H1 (cell line): ENCODE measurements around the gene EIF4E3. TPM values are rescaled to one million over a fixed set of nuclear protein-coding genes. Genes with fewer than 3 reads are reported as not detected.

Source experiments
- CTCF ChIA-PET: fragments of 300-600 bp; sonication (Branson Sonifier 250); formaldehyde crosslinking; loops from one replicate; lab custom pipeline; 2021; ENCODE audit not compliant: partially characterized antibody; lab: Charles Lee
- POLR2A ChIA-PET: fragments of 300-600 bp; sonication (Branson Sonifier 250); formaldehyde crosslinking; loops from one replicate; lab custom pipeline; 2021; ENCODE audit warnings: inconsistent platforms; ENCODE audit not compliant: partially characterized antibody; lab: Charles Lee
- DNase-seq, 2 experiments: peaks; one replicate each; pipeline versions ENCODE4 v3.0.0 to v3.0.0-alpha.2; 2010 to 2022; ENCODE audit warnings: low spot score in 2 of 2, low read depth in 1 of 2, mixed read lengths in 1 of 2
- FAIRE-seq: peaks from 2 replicates; lab custom pipeline; 2011; peaks lifted over from hg19 to GRCh38; lab: Jason Lieb, UNC
- H2AFZ ChIP-seq: 2 replicates; pipeline ENCODE4 v1.8.1; 2012; ENCODE audit warnings: low read length, inconsistent platforms
- H2AK5ac ChIP-seq: 2 replicates; pipeline ENCODE4 v1.6.1; 2013; ENCODE audit warnings: low read depth, low read length
- H2BK120ac ChIP-seq: replicated peaks from 2 replicates; pipeline ENCODE3; 2013; ENCODE audit warnings: low read depth, low read length, inconsistent platforms
- H2BK12ac ChIP-seq: 2 replicates; pipeline ENCODE4 v1.6.1; 2013; ENCODE audit warnings: low read depth, low read length
- H2BK15ac ChIP-seq: 2 replicates; pipeline ENCODE4 v1.6.1; 2013; ENCODE audit warnings: low read length
- H2BK20ac ChIP-seq: 2 replicates; pipeline ENCODE4 v1.6.1; 2013; ENCODE audit warnings: low read length
- H2BK5ac ChIP-seq: 2 replicates; pipeline ENCODE4 v1.6.1; 2013; ENCODE audit warnings: low read depth, low read length
- H3K14ac ChIP-seq: 2 replicates; pipeline ENCODE4 v1.6.1; 2013; ENCODE audit warnings: inconsistent platforms; ENCODE audit not compliant: insufficient read length
- H3K18ac ChIP-seq: 2 replicates; pipeline ENCODE4 v1.6.1; 2013; ENCODE audit warnings: low read length; ENCODE audit errors: extremely low read depth
- H3K23ac ChIP-seq: 2 replicates; pipeline ENCODE4 v1.6.1; 2013; ENCODE audit warnings: inconsistent platforms; ENCODE audit not compliant: insufficient read length
- H3K23me2 ChIP-seq: 2 replicates; pipeline ENCODE4 v1.6.1; 2013; ENCODE audit warnings: low read depth, low read length
- H3K27ac ChIP-seq: 2 replicates; pipeline ENCODE4 v1.6.1; 2011; ENCODE audit warnings: low read depth, low read length, inconsistent platforms
- H3K27me3 ChIP-seq, 4 experiments: replicated peaks in 1 of 4; 1 replicate in 1 of 4; 2 replicates in 3 of 4; pipeline versions ENCODE4 v1.6.1 to v1.8.1; 2011 to 2013; ENCODE audit warnings: low read length in 3 of 4, mild to moderate bottlenecking in 3 of 4, inconsistent platforms in 2 of 4, mixed read lengths in 2 of 4, moderate library complexity in 1 of 4; ENCODE audit not compliant: control insufficient read depth in 3 of 4, insufficient read depth in 3 of 4; ENCODE audit errors: extremely low read depth in 1 of 4
- H3K36me3 ChIP-seq, 4 experiments: 2 replicates each; pipeline versions ENCODE4 v1.6.1 to v1.8.1; 2011 to 2013; ENCODE audit warnings: mild to moderate bottlenecking in 4 of 4, low read length in 3 of 4, moderate library complexity in 2 of 4, control low read depth in 1 of 4, inconsistent platforms in 1 of 4; ENCODE audit not compliant: insufficient read depth in 4 of 4, control insufficient read depth in 2 of 4
- H3K4ac ChIP-seq: replicated peaks from 2 replicates; pipeline ENCODE3; 2013; ENCODE audit warnings: low read length, low read depth, mixed read lengths, inconsistent platforms; ENCODE audit not compliant: insufficient read length
- H3K4me1 ChIP-seq, 4 experiments: replicated peaks in 1 of 4; 1 replicate in 1 of 4; 2 replicates in 3 of 4; pipeline versions ENCODE4 v1.6.1 to v1.8.1; 2011 to 2013; ENCODE audit warnings: low read length in 3 of 4, inconsistent platforms in 2 of 4, mixed read lengths in 1 of 4; ENCODE audit not compliant: insufficient read depth in 4 of 4, control insufficient read depth in 3 of 4
- H3K4me2 ChIP-seq, 2 experiments: 2 replicates each; pipeline versions ENCODE4 v1.6.1 to v1.8.1; 2011 to 2013; ENCODE audit warnings: low read depth in 2 of 2, low read length in 2 of 2, control low read depth in 1 of 2, inconsistent platforms in 1 of 2, mild to moderate bottlenecking in 1 of 2; ENCODE audit not compliant: insufficient read depth in 1 of 2
- H3K4me3 ChIP-seq, 4 experiments: fragments of 200-600, 300-600 bp in 1 of 4; sonication (generic), shearing (Covaris generic), sonication (Bioruptor Twin) in 1 of 4; 2 replicates each; pipeline versions ENCODE4 v1.5.1 to v1.8.1; 2011 to 2016; ENCODE audit warnings: low read length in 4 of 4, low read depth in 3 of 4, control low read depth in 2 of 4, inconsistent platforms in 2 of 4, mild to moderate bottlenecking in 2 of 4, mixed read lengths in 1 of 4, moderate library complexity in 1 of 4; ENCODE audit not compliant: insufficient read depth in 2 of 4; ENCODE audit errors: extremely low read depth in 1 of 4
- H3K56ac ChIP-seq: replicated peaks from 2 replicates; pipeline ENCODE3; 2013; ENCODE audit warnings: low read depth, mild to moderate bottlenecking, mixed read lengths, low read length, inconsistent platforms; ENCODE audit not compliant: insufficient read length
- H3K79me1 ChIP-seq: 2 replicates; pipeline ENCODE4 v1.6.1; 2013; ENCODE audit warnings: low read depth, low read length, control low read depth
- H3K79me2 ChIP-seq, 2 experiments: 2 replicates each; pipeline versions ENCODE4 v1.6.1 to v1.8.1; 2012 to 2013; ENCODE audit warnings: low read length in 2 of 2, mild to moderate bottlenecking in 2 of 2, inconsistent platforms in 1 of 2; ENCODE audit not compliant: insufficient read depth in 2 of 2, control insufficient read depth in 1 of 2
- H3K9ac ChIP-seq, 4 experiments: replicated peaks in 1 of 4; 1 replicate in 1 of 4; 2 replicates in 3 of 4; pipeline versions ENCODE4 v1.6.1 to v1.8.1; 2011 to 2013; ENCODE audit warnings: low read depth in 3 of 4, low read length in 3 of 4, control low read depth in 2 of 4, mild to moderate bottlenecking in 2 of 4, moderate library complexity in 2 of 4, inconsistent platforms in 1 of 4; ENCODE audit errors: extremely low read depth in 1 of 4
- H3K9me3 ChIP-seq, 2 experiments: 2 replicates each; pipeline versions ENCODE4 v1.6.1 to v1.8.1; 2012 to 2013; ENCODE audit warnings: mild to moderate bottlenecking in 2 of 2, moderate library complexity in 2 of 2, control low read depth in 1 of 2, inconsistent platforms in 1 of 2, low read depth in 1 of 2, low read length in 1 of 2, mixed read lengths in 1 of 2; ENCODE audit not compliant: insufficient read depth in 2 of 2
- H4K20me1 ChIP-seq, 2 experiments: replicated peaks in 1 of 2; 2 replicates each; pipeline versions ENCODE3 to v1.8.1; 2011 to 2013; ENCODE audit warnings: inconsistent platforms in 2 of 2, low read length in 2 of 2, mild to moderate bottlenecking in 1 of 2; ENCODE audit not compliant: insufficient read depth in 2 of 2, control insufficient read depth in 1 of 2
- H4K5ac ChIP-seq: 2 replicates; pipeline ENCODE4 v1.6.1; 2013; ENCODE audit warnings: low read length, low read depth, mixed read lengths, inconsistent platforms; ENCODE audit not compliant: insufficient read length
- H4K8ac ChIP-seq: 2 replicates; pipeline ENCODE4 v1.8.0; 2013; ENCODE audit warnings: mild to moderate bottlenecking, moderate library complexity, low read length, inconsistent platforms; ENCODE audit not compliant: insufficient read depth; ENCODE audit errors: extremely low read depth
- H4K91ac ChIP-seq: replicated peaks from 2 replicates; pipeline ENCODE3; 2013; ENCODE audit warnings: low read length, mixed read lengths, inconsistent platforms; ENCODE audit not compliant: insufficient read length
- CEBPB ChIP-seq: IDR thresholded peaks from 2 replicates; pipeline ENCODE4 v1.6.1; 2012; ENCODE audit warnings: low read depth, low read length
- ZNF274 ChIP-seq: IDR thresholded peaks from 2 replicates; pipeline ENCODE4 v1.7.0; 2012; ENCODE audit warnings: low read length, borderline replicate concordance; ENCODE audit errors: extremely low read depth
- WGBS, 2 experiments: shearing (Covaris generic) in 1 of 2; methylation state at CpG; one replicate each; pipeline versions ENCODE4 v1.1.6 to v1.1.7; 2013 to 2015; ENCODE audit warnings: low lambda C conversion rate in 2 of 2, mixed read lengths in 2 of 2, inconsistent platforms in 1 of 2, low coverage in 1 of 2, missing lambda C conversion rate in 1 of 2; ENCODE audit not compliant: insufficient replicate concordance in 2 of 2, insufficient coverage in 1 of 2, insufficient read length in 1 of 2; ENCODE audit errors: extremely low coverage in 1 of 2, missing lambda C conversion rate in 1 of 2; 5-methylcytosine and 5-hydroxymethylcytosine counted together
- polyA plus RNA-seq, 7 experiments: library from polyadenylated mRNA; depleted of rRNA in 3 of 7; stranded (reverse) in 5 of 7; unstranded in 2 of 7; fragments of >200 nt in 5 of 7; fragments of 200-250 nt in 2 of 7; gene quantifications; 1 replicate in 5 of 7; 2 replicates in 1 of 7; 4 replicates in 1 of 7; pipeline versions ENCODE4 v1.2.1 to v1.2.3, GENCODE V29; 2011 to 2013; ENCODE audit warnings: missing spikeins in 2 of 7, mixed read lengths in 2 of 7
- total RNA-seq: library from RNA; stranded (reverse); fragmentation: NEBNext Ultra II Directional; extraction: Animal tissue kit (Norgen Biotek cat#: 25700); gene quantifications from 2 replicates; pipeline ENCODE4 v1.2.1, GENCODE V29; 2021

EIF4E3 gene
- total and polyA plus RNA-seq, 2 of the 8 experiments (the other 6 are each of a cell fraction or from before 2014, with no cell fraction given), result 5.2 to 17.0 TPM

- H4K5ac ChIP-seq, result no peak overlapping the region
- H3K4ac ChIP-seq, result no peak overlapping the region
- no peak overlapping the region for H3K14ac ChIP-seq
- H2BK120ac ChIP-seq, result no peak overlapping the region
- H3K27ac ChIP-seq, result no peak overlapping the region
- no peak overlapping the region for H2AFZ ChIP-seq
- H3K4me1 ChIP-seq, result peaks cover 4 to 11% (median 9%) of the 10 kb centered on the region in 4 experiments; a peak in 6 of 7 replicates
- H3K9ac ChIP-seq, result no peak overlapping the region
- ChIA-PET CTCF (interaction anchor here (0.6 to 1.2 kb wide), 3 partner anchors 17 to 272 kb away, joined by 3 read pairs; no protein-coding TSS in a partner anchor), POLR2A (no interaction called here)
- no peaks in the 10 kb centered on the region for H3K36me3 ChIP-seq
- H4K20me1 ChIP-seq, result no peaks in the 10 kb centered on the region
- no peak overlapping the region for H2AK5ac ChIP-seq
- FAIRE-seq (peak; percentile 82), DNase-seq (no peak)
- H3K23ac ChIP-seq, result no peak overlapping the region
- no peak overlapping the region for H2BK5ac ChIP-seq
- peak overlapping the region in 1 of 2 experiments; percentile 53; a peak in 2 of 4 replicates for H3K4me2 ChIP-seq
- no peak overlapping the region; the same call in 1 of the 2 replicates for H2BK20ac ChIP-seq
- H2BK12ac ChIP-seq, result 0 out of 2 replicates have a peak overlapping the region, but pooled peaks have one; percentile 5
- H3K79me2 ChIP-seq, result no peaks in the 10 kb centered on the region
- WGBS, 2 experiments, result 37% methylated on average over 4 of the region's 4 CpGs; no CpG with 5 or more reads in 1 of the 2 experiments
- H3K23me2 ChIP-seq, result no peaks in the 10 kb centered on the region
- H3K56ac ChIP-seq, result no peak overlapping the region
- no peaks in the 10 kb centered on the region for H3K27me3 ChIP-seq
- no peak overlapping the region for H3K18ac ChIP-seq
- H4K8ac ChIP-seq, result no peak overlapping the region
- H4K91ac ChIP-seq, result no peak overlapping the region
- H3K79me1 ChIP-seq, result no peaks in the 10 kb centered on the region
- TF ChIP-seq CEBPB (0 out of 2 replicates have a peak, but pooled peaks have one; percentile 16), ZNF274 (no peak)
- no peaks in the 10 kb centered on the region for H3K9me3 ChIP-seq
- no peak overlapping the region; the same call in 1 of the 2 replicates for H2BK15ac ChIP-seq
- H3K4me3 ChIP-seq, result no peak overlapping the region; a peak in 1 of 8 replicates
These were observed 34.8 kb downstream of the EIF4E3 start for GRCh38 chr3:71690341-71690841.
